CD4-positive, alpha-beta T cell (primary cell): Measurements from ENCODE around the gene FOXD4L3. TPM values are rescaled to one million over a fixed set of nuclear protein-coding genes. Genes with fewer than 3 reads are reported as not detected.
"Not testable (repeated sequence)": the region's sequence is repeated elsewhere in the genome, so short reads cannot be mapped to it uniquely, and the experiment has no call there.

Experiments used
- ATAC-seq: fragments of 200-7000 bp; cut with Tn5 transposase; one replicate; pipeline ENCODE4 v1.10.0; 2022; ENCODE audit warnings: mild to moderate bottlenecking; ENCODE audit not compliant: poor library complexity
- CTCF ChIA-PET: fragments of 350-600 bp; sonication (Branson Sonifier 250); formaldehyde crosslinking; loops from one replicate; lab custom pipeline; 2021; ENCODE audit warnings: antibody characterized with exemption, inconsistent platforms; lab: Charles Lee
- POLR2A ChIA-PET: fragments of 350-600 bp; sonication (Branson Sonifier 250); formaldehyde crosslinking; loops from one replicate; lab custom pipeline; 2021; ENCODE audit warnings: antibody characterized with exemption, inconsistent platforms; lab: Charles Lee
- DNase-seq, 14 experiments: peaks; one replicate each; pipeline ENCODE4 v3.0.0-alpha.2; 2013 to 2020; ENCODE audit warnings: mixed read lengths in 2 of 14
- H3K27ac ChIP-seq, 2 donors: one replicate each; pipeline versions ENCODE4 v1.5.1 to v1.7.0; 2013; ENCODE audit warnings: low read length in 2 of 2, low read depth in 1 of 2, mild to moderate bottlenecking in 1 of 2
- H3K27me3 ChIP-seq, 2 experiments: 1 replicate in 1 of 2; 2 replicates in 1 of 2; pipeline versions ENCODE4 v1.6.1 to v1.7.0; 2013; ENCODE audit warnings: low read length in 2 of 2, control low read depth in 1 of 2, mild to moderate bottlenecking in 1 of 2, moderate library complexity in 1 of 2; ENCODE audit not compliant: insufficient read depth in 2 of 2, control insufficient read depth in 1 of 2
- H3K36me3 ChIP-seq: one replicate; pipeline ENCODE4 v1.6.1; 2013; ENCODE audit warnings: low read length, control low read depth; ENCODE audit not compliant: insufficient read depth
- H3K4me1 ChIP-seq: one replicate; pipeline ENCODE4 v1.6.1; 2013; ENCODE audit warnings: low read length, control low read depth; ENCODE audit not compliant: insufficient read depth
- H3K4me3 ChIP-seq: one replicate; pipeline ENCODE4 v1.5.1; 2013; ENCODE audit warnings: mild to moderate bottlenecking, low read length, moderate library complexity
- H3K9me3 ChIP-seq, 2 experiments: 1 replicate in 1 of 2; 2 replicates in 1 of 2; pipeline versions ENCODE4 v1.6.1 to v1.7.0; 2013; ENCODE audit warnings: low read length in 2 of 2, mild to moderate bottlenecking in 2 of 2, control low read depth in 1 of 2, moderate library complexity in 1 of 2; ENCODE audit not compliant: control insufficient read depth in 1 of 2, insufficient read depth in 1 of 2
- H3K27ac Mint-ChIP-seq: one replicate; pipeline ENCODE4 v1.8.0; 2020; ENCODE audit warnings: mixed read lengths
- H3K27me3 Mint-ChIP-seq: one replicate; pipeline ENCODE4 v1.8.0; 2021; ENCODE audit warnings: mixed read lengths
- H3K36me3 Mint-ChIP-seq: one replicate; pipeline ENCODE4 v1.8.0; 2021; ENCODE audit warnings: low read depth, mixed read lengths
- H3K4me1 Mint-ChIP-seq: one replicate; pipeline ENCODE4 v1.8.0; 2021; ENCODE audit warnings: low read depth, mixed read lengths
- H3K4me3 Mint-ChIP-seq: one replicate; pipeline ENCODE4 v1.8.0; 2020; ENCODE audit warnings: mild to moderate bottlenecking, mixed read lengths
- H3K9me3 Mint-ChIP-seq: one replicate; pipeline ENCODE4 v1.8.0; 2020; ENCODE audit warnings: mixed read lengths
- intact Hi-C, 2 experiments: fragments of 100-400 bp; cut with DNase I in 1 of 2; cut with micrococcal nuclease in 1 of 2; formaldehyde crosslinking; loops; one replicate each; pipeline versions ENCODE4 v1.15.1 to v1.9.0; 2023 to 2025; cut with DNase I, micrococcal nuclease
- total RNA-seq, 174 experiments: library from RNA in 2 of 174; stranded (reverse) in 2 of 174; gene quantifications; one replicate each; pipeline ENCODE4 v1.2.3 and lab custom pipeline; 2021 to 2026

FOXD4L3 gene
- total RNA-seq, 2 experiments from 2014 or later, result not detected

- ATAC-seq, result not testable (repeated sequence)
Observed at GRCh38 chr9:68343992-68344391, 41.3 kb downstream of the FOXD4L3 start.

DNA sequence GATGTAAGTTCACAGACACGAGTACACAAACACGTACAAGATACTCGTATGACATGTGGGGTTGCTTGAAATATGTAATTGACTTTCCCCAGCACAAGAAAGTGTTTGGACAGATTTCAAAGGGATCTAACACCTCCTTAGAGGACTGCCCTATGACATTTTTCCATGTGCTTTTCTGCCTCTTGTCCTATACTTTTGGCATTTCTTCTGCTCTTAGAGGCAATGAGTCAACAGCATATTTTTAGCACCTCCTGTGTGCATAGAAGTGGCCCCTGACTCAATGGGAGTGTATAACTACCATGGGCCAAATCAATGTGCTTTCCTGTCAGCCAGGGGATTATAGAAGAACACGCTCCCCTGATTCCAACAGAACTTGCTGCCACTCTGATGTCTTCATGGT, 49.0 kb downstream of the FOXD4L3 start:
- H3K9me3 Mint-ChIP-seq, H3K36me3 Mint-ChIP-seq, intact Hi-C loops, H3K9me3 ChIP-seq, H3K27me3 ChIP-seq, H3K4me3 ChIP-seq, H3K4me3 Mint-ChIP-seq, DNase-seq, H3K36me3 ChIP-seq, H3K27ac Mint-ChIP-seq, POLR2A ChIA-PET, CTCF ChIA-PET, H3K27ac ChIP-seq, ATAC-seq, H3K4me1 Mint-ChIP-seq, H3K4me1 ChIP-seq: not testable (repeated sequence)
- peaks cover 15% of the 10 kb centered on the region for H3K27me3 Mint-ChIP-seq

More at GRCh38 chr9:68343992-68344391, 41.3 kb downstream of the FOXD4L3 start:
- DNase-seq, H3K4me3 Mint-ChIP-seq, H3K4me1 ChIP-seq, H3K27me3 ChIP-seq, H3K27ac Mint-ChIP-seq, H3K9me3 ChIP-seq, H3K27ac ChIP-seq, CTCF ChIA-PET, POLR2A ChIA-PET, intact Hi-C loops, H3K36me3 ChIP-seq, H3K36me3 Mint-ChIP-seq, H3K9me3 Mint-ChIP-seq, H3K4me1 Mint-ChIP-seq, H3K4me3 ChIP-seq: not testable (repeated sequence)
- H3K27me3 Mint-ChIP-seq, result peaks cover 10% of the 10 kb centered on the region

Other genes with a start within 250 kb of the FOXD4L3 start
- 10 to 100 TPM; 27.6 to 29.7 TPM for gene ZNG1C, start 60.9 kb upstream of the FOXD4L3 start, total RNA-seq
- gene PGM5, start 53.7 kb downstream of the FOXD4L3 start, total RNA-seq, result not detected
- gene TMEM252, start 238.0 kb downstream of the FOXD4L3 start, total RNA-seq, result not detected